ES-I3 (cell line): ENCODE data around the gene STAG3.
"Not testable (repeated sequence)": the region's sequence is repeated elsewhere in the genome, so short reads cannot be mapped to it uniquely, and the experiment has no call there.

Experiments used
- H3K36me3 ChIP-seq: 2 replicates; pipeline ENCODE4 v1.6.1; 2013; ENCODE audit warnings: mild to moderate bottlenecking, low read length, control low read depth, moderate library complexity; ENCODE audit not compliant: insufficient read depth
- H3K4me1 ChIP-seq: 2 replicates; pipeline ENCODE4 v1.6.1; 2013; ENCODE audit warnings: mild to moderate bottlenecking, control low read depth, low read length; ENCODE audit not compliant: insufficient read depth
- H3K9ac ChIP-seq: 2 replicates; pipeline ENCODE4 v1.6.1; 2013; ENCODE audit warnings: low read depth, mild to moderate bottlenecking, low read length, moderate library complexity
- H3K9me3 ChIP-seq: 2 replicates; pipeline ENCODE4 v1.6.1; 2013; ENCODE audit warnings: mild to moderate bottlenecking, low read length, moderate library complexity; ENCODE audit not compliant: control insufficient read depth, insufficient read depth

The STAG3 gene

DNA sequence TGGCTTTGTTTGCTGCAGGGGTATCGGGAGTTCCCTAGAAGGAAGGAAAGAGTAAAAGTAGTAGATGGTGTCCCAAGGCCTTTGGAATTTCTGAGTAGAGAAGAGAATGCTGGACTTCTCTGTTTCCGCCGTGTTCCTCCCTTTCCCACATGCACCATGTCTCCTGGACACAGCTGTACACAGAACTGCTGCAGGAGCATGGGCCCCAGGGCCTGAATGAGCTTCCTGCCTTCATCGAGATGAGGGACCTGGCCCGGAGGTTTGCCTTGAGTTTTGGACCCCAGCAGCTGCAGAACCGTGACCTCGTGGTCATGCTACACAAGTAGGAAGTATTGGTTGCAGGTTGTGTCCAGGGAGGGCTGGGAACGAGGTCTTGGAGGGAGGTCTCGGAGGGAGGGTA lies 26.7 kb downstream of the STAG3 start:
- no peaks in the 10 kb centered on the region for H3K36me3 ChIP-seq
- no peak overlapping the region for H3K9ac ChIP-seq
- no peaks in the 10 kb centered on the region for H3K9me3 ChIP-seq
- H3K4me1 ChIP-seq, result peaks cover 8% of the 10 kb centered on the region

DNA sequence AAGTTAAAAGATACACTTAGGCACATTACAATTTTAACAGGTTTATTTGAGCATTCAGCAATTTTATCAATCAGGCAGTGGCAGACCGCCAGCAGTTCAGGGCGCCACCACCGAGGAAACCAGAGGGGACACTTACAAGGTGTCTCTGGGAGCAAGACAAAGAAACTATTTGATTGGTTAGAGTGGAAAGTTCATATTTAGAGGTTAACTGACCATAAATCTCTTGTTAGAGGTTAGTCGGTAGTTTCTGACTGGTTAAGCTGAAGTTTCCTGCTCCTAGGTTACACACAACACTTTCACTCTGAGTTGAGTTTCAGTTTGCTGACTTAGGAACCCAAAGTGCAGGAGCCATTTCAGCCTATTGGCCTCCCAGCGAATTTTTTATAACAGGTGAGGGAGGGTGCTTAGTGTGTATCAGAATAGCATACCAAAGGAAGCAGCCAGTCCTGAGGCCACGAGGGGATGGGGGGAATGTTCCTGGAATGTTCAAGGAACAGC lies 31.2 kb downstream of the STAG3 start:
- Histone ChIP-seq H3K9ac (no peak overlapping the region), H3K4me1 (no peaks in the 10 kb centered on the region; the same call in 1 of the 2 replicates), H3K9me3 (no peaks in the 10 kb centered on the region)

GRCh38 chr7:100209493-100209892 lies 31.8 kb downstream of the STAG3 start:
- no peaks in the 10 kb centered on the region for H3K36me3 ChIP-seq
- no peaks in the 10 kb centered on the region for H3K9me3 ChIP-seq
- no peak overlapping the region for H3K9ac ChIP-seq
- no peaks in the 10 kb centered on the region; the same call in 1 of the 2 replicates for H3K4me1 ChIP-seq

More for the DNA sequence above, 31.2 kb downstream of the STAG3 start:
- no peaks in the 10 kb centered on the region for H3K36me3 ChIP-seq

DNA sequence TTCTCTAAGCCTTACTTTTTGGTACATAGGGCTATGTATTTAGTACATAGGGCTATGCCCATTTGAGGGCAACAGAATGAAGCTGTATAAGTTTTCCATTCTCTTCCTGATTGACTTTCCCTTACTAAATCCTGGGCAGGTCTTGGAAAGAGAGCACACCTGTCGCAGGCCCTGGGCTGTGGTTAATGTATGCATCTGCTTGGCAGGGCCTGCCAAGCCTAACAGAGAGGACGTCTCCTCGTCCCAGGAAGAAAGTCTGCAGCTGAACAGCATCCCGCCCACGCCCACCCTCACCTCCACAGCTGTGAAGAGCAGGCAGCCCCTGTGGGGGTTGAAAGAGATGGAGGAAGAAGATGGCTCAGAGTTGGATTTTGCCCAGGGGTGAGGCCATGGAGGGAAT lies 33.1 kb downstream of the STAG3 start:
- H3K36me3 ChIP-seq, result no peaks in the 10 kb centered on the region
- H3K9me3 ChIP-seq, result no peaks in the 10 kb centered on the region
- H3K4me1 ChIP-seq, result no peaks in the 10 kb centered on the region; the same call in 1 of the 2 replicates
- no peak overlapping the region for H3K9ac ChIP-seq

DNA sequence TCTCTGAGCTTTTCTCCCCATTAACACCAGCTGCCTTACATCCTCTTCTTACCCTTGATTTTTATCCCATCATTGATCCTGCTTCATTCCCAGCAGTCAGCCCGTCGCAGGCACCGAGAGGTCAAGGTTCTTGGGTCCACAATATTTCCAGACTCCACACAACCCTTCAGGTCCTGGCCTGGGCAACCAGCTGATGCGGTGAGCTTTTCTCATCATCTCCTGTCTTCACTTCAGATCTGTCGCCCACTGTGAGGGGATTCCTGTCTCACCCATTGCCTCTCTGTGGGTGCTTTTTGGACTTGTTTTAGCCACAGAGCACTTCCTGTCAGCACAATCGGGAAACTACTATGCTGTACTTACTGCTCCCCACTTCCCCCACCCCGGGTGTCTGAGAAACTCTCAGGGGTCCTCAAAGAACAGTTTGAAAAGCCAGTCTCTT lies 33.6 kb downstream of the STAG3 start:
- Histone ChIP-seq H3K36me3 (no peaks in the 10 kb centered on the region), H3K9me3 (no peaks in the 10 kb centered on the region), H3K9ac (no peak overlapping the region), H3K4me1 (no peaks in the 10 kb centered on the region; the same call in 1 of the 2 replicates)

DNA sequence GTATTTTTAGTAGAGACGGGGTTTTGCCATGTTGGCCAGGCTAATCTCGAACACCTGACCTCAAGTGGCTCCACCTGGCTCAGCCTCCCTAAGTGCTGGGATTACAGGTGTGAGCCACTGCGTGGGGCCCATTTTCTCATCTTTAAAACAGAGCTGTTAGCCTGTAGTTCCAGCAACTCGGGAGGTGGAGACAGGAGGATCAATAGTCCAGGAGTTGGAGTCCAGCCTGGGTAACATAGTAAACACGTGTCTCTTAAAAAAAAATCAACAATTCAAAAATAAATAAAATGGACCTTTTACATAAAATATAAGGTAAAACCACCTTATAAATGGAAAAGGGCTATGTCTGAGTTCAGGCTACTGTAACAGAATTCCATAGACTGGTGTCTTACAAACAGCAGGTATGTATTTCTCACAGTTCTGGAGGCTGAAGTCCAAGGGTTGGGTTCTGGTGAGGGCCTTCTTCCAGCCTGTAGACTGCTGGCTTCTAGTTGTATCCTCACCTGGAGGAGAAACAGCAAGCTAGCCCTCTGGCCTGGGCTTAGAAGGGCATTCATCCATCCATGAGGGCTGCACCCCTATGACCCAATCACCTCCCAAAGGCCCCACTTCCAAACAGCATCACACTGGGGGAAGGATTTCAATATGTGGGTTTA lies 35.0 kb downstream of the STAG3 start:
- Histone ChIP-seq H3K9ac (no peak overlapping the region), H3K9me3 (no peaks in the 10 kb centered on the region), H3K36me3 (no peaks in the 10 kb centered on the region), H3K4me1 (no peaks in the 10 kb centered on the region; the same call in 1 of the 2 replicates)

DNA sequence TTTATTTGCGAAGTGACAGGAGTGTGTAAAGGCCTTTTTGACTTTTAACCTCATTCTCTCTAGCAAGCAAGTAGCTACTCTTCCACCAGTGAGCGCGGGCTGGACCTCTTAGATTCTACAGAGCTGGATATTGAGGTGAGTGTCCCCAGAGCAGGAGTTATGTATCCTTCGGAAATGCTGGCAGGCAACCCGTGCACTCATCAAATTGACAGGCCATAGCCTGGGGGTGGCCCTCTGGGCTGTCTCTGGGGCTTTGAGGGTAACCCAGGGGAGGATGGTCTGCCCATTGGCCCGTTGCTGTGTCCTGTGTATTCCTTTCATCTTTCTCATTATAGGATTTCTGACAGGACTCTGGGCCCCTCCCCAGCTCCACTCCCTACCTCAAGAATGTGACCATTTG lies 36.0 kb downstream of the STAG3 start:
- Histone ChIP-seq H3K4me1 (no peaks in the 10 kb centered on the region; the same call in 1 of the 2 replicates), H3K36me3 (no peaks in the 10 kb centered on the region), H3K9ac (no peak overlapping the region), H3K9me3 (no peaks in the 10 kb centered on the region)

DNA sequence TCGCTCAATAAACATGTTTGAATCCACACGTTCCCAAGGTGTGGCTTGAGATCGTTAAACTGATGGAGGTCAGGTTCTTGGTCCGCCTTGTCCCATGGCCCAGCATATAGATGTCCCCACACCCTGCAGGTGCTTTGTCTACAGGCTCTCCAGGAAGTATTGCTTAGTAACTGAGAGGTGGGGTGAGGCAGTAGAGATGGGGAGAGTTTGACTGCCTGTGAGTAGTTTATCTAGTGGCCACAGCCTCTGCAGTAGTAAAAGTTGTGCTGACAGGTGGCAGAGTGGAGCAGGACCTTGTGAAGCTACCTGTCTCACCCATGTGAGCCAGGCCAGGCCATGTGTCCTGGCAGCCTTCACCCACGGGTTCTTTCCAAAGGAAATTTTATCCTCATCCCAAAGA lies 36.6 kb downstream of the STAG3 start:
- H3K36me3 ChIP-seq, H3K9me3 ChIP-seq, H3K4me1 ChIP-seq, H3K9ac ChIP-seq: not testable (repeated sequence)

- Histone ChIP-seq H3K9ac (no peak overlapping the region), H3K36me3 (no peaks in the 10 kb centered on the region), H3K4me1 (no peaks in the 10 kb centered on the region; the same call in 1 of the 2 replicates), H3K9me3 (no peaks in the 10 kb centered on the region)
Measured at GRCh38 chr7:100215895-100216294, 38.2 kb downstream of the STAG3 start.

GRCh38 chr7:100217934-100218333 lies 40.2 kb downstream of the STAG3 start:
- not testable (repeated sequence) for H3K9ac ChIP-seq, H3K4me1 ChIP-seq, H3K36me3 ChIP-seq, H3K9me3 ChIP-seq

DNA sequence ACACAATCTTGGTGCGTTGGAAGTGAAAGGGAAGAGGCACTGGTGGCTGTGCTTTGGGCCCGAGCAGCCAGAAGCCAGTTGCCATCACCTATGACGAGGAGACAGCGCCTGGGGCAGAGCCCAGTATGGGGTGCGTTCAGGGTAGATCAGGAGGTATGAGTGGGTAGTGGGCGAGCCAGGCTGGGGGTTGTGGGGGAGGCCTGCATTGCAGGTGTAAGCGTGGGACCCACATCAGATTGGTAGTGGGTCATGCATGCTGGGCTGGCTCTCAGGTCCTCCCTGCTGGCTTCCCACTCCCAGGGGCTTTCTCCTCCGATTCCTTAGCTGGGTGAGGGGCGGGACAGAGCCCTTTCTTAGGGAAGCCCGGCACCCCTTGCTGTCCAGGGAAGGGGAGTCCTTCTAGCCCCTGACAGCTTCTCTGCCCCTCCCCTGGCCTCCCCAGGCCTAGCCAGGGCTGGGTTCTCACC lies 41.6 kb downstream of the STAG3 start:
- Histone ChIP-seq H3K9ac (no peak overlapping the region), H3K36me3 (no peaks in the 10 kb centered on the region), H3K9me3 (no peaks in the 10 kb centered on the region), H3K4me1 (no peaks in the 10 kb centered on the region; the same call in 1 of the 2 replicates)

- not testable (repeated sequence) for H3K36me3 ChIP-seq, H3K9ac ChIP-seq, H3K9me3 ChIP-seq, H3K4me1 ChIP-seq
Measured at GRCh38 chr7:100219801-100220585, 42.3 kb downstream of the STAG3 start, which contains the start of gene PVRIG. Gene PVRIG, plus strand, starts transcription at chr7:100219949. Its CDS starts 22 bp downstream, at chr7:100219971.

DNA sequence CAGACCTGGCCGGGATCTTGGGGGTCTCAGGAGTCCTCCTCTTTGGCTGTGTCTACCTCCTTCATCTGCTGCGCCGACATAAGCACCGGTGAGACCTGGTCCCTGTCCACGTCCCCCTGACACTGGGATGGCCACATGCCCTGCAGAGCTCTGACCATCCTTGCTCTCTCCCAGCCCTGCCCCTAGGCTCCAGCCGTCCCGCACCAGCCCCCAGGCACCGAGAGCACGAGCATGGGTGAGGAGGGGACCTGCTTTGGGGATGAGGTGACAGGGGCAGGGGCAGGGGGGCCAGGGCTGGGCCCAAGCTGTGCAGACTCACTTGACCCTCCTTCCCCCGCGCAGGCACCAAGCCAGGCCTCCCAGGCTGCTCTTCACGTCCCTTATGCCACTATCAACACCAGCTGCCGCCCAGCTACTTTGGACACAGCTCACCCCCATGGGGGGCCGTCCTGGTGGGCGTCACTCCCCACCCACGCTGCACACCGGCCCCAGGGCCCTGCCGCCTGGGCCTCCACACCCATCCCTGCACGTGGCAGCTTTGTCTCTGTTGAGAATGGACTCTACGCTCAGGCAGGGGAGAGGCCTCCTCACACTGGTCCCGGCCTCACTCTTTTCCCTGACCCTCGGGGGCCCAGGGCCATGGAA lies 43.0 kb downstream of the STAG3 start:
- no peaks in the 10 kb centered on the region for H3K4me1 ChIP-seq
- no peaks in the 10 kb centered on the region for H3K9me3 ChIP-seq
- H3K36me3 ChIP-seq, result no peaks in the 10 kb centered on the region
- H3K9ac ChIP-seq, result no peak overlapping the region

DNA sequence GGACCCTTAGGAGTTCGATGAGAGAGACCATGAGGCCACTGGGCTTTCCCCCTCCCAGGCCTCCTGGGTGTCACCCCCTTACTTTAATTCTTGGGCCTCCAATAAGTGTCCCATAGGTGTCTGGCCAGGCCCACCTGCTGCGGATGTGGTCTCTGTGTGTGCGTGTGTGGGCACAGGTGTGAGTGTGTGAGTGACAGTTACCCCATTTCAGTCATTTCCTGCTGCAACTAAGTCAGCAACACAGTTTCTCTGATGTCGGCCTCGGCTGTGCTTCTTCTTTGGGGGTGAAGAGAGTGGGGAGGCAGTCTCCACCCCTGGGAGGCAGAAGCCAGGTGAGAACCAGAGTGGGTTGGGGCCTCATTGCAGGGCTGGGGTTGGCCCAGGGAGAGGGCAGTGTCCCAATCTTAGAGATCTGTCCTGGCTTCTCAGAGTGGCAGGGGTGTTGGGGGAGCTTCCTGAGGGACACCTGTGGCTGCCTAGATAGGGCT lies 43.6 kb downstream of the STAG3 start:
- Histone ChIP-seq H3K9ac (no peak overlapping the region), H3K9me3 (no peaks in the 10 kb centered on the region), H3K4me1 (no peaks in the 10 kb centered on the region), H3K36me3 (no peaks in the 10 kb centered on the region)
